GM12864 (cell line): ENCODE results near the gene TSHR.

ENCODE experiments used
- DNase-seq: peaks from one replicate; pipeline ENCODE4 v3.0.0-alpha.2; 2011; ENCODE audit warnings: low read depth
- H3K4me3 ChIP-seq: 2 replicates; pipeline ENCODE4 v1.5.1; 2011; ENCODE audit warnings: mild to moderate bottlenecking, low read depth, low read length, control low read depth
- CTCF ChIP-seq: IDR thresholded peaks from 2 replicates; pipeline ENCODE4 v1.5.1; 2011; ENCODE audit warnings: low read depth, mild to moderate bottlenecking, moderate library complexity, low read length, control low read depth, inconsistent platforms; ENCODE audit errors: missing control alignments

The TSHR gene

DNA sequence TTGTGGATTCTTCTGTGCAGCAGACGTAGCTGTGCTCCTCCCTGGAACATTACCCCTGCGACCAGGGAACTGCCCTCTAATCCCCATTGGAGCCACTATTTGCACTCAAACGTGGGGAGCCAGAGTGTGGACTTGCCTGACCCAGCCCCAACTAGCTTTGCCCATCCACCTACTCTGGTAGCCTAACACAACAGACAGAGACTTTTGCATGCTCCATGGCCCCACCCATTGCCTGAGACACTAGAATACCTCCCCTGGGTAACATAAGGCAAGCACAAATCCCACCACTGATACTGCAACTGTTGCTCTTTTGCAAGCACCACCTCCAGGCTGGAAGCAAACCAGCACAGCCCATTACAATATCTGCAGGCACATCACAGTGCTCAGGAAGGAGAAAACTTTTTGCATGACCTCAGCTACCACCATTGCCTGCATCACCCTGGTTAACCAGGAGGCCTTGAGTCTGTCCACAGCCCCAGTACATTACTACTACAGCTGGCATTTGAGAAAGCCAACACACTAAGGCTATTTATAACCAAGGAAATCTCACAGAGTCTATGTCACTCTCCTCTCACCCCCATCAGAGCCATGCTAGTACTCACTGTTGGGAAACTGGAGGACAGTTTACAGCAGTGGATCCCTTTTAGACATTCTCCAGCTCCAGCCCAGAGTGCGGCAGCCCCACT lies 28.9 kb upstream of the TSHR start:
- no peak for DNase-seq
- TF ChIP-seq CTCF: no peak
- no peak overlapping the region for H3K4me3 ChIP-seq

DNA sequence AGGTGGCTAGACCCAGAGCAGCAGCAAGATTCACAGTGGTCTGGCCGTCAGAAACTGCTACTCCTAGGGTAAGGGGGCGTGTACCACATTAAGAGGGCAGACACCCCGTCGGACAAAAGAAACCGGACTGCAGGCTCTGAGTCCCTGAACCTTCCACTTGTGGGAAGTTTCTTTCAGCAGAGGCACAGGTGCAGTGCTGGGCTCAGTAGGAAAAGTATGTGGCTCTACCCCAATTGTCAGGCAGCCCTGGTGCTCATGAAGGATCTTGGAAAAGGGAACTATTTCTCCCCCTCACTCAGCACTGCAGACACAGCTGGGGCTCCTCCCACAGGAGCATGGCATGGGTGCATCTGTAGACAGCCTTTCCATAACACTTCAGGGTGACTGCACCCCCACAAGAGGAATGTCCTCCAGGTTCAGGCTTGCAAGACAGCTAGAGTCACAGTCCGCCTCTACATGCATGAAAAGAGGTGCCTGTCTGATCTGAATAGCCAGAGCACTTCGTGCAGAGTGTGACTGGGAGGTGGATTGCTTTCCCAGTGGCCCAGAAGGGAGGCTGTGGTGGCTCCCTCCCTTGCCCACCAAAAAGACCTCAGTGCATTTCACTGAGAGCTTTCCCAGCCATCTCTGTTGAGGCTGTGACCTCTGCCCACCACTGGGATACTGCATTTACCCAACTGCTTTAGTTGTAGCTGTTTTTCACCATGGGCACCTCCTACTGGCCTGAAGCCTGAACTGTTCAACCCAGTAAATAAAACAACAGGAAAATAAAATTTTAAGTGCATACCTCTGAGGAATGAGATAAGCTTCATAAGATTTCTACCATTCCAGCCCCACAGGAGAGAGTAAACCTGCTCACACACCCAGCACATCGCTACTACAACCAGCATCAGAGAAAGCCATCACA lies 28.1 kb upstream of the TSHR start:
- TF ChIP-seq CTCF: peak; percentile 25
- H3K4me3 ChIP-seq: no peak overlapping the region
- DNase-seq: no peak

DNA sequence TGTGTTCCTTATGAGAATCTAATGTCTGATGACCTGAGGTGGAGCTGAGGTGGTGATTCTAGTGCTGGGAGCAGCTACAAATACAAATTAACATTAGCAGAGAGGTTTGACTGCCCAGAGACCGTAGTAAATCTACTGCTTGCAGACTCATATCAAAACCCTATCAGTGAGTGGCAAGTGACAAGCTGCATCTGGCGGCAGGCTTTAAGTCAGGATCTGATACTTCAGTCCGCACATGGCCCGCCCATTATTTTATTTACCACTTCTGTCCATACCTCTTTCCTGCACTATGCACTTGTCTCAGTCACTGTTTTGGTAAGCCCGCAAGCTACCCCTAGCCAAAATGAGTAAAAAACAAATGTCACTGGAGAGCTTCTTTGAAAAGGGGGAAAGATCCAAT lies 25.3 kb upstream of the TSHR start:
- DNase-seq: peak; percentile 40
- H3K4me3 ChIP-seq: no peak overlapping the region; the same call in 1 of the 2 replicates
- TF ChIP-seq CTCF: no peak

GRCh38 chr14:80930836-80931389 lies 24.5 kb upstream of the TSHR start:
- DNase-seq: peak; percentile 87
- peak overlapping the region; percentile 6; the same call in 1 of the 2 replicates for H3K4me3 ChIP-seq
- no peak for TF ChIP-seq CTCF

GRCh38 chr14:80933282-80933681 lies 22.1 kb upstream of the TSHR start:
- DNase-seq: no peak
- TF ChIP-seq CTCF: no peak
- no peak overlapping the region for H3K4me3 ChIP-seq

DNA sequence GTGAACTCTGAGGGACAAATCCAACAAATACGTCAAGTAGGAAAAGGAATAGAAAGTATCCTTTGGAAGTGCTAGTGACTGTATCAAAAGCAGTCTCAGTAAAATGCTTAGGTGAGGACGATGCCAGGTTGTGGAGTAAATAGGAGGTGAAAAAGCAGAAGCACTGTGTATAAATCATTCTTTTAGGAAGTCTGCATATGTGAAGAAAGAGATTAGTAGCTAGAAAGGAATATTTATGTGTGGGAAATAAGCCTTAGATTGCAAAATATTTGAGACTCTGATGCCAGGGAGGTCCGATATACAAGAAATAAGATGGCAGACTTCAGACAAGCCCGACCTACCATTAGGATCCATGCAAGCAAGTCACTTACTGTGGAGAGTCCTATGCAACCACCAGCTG lies 21.7 kb upstream of the TSHR start:
- no peak overlapping the region for H3K4me3 ChIP-seq
- no peak for TF ChIP-seq CTCF
- no peak for DNase-seq
